Fibroblast of villous mesenchyme (primary cell): ENCODE measurements around the gene MEF2D. TPM values are rescaled to one million over a fixed set of nuclear protein-coding genes. Genes with fewer than 3 reads are reported as not detected.

Experiments used
- DNase-seq: peaks from one replicate; pipeline ENCODE4 v3.0.0-alpha.2; 2010; ENCODE audit warnings: low read depth
- H3K4me3 ChIP-seq: 2 replicates; pipeline ENCODE4 v1.5.1; 2011; ENCODE audit warnings: low read depth, mild to moderate bottlenecking, low read length
- CTCF ChIP-seq: IDR thresholded peaks from 2 replicates; pipeline ENCODE4 v1.5.1; 2012; ENCODE audit warnings: low read depth, mild to moderate bottlenecking, low read length; ENCODE audit not compliant: insufficient read depth
- total RNA-seq: library from RNA; depleted of rRNA; stranded (reverse); fragments of >200 nt; gene quantifications from 2 replicates; pipeline ENCODE4 v1.2.3, GENCODE V29; 2012

Gene MEF2D
- total RNA-seq, 1 donor, result 10.8 TPM

- no peak overlapping the region for H3K4me3 ChIP-seq
- no peak for TF ChIP-seq CTCF
- DNase-seq, result no peak
Observed at GRCh38 chr1:156439036-156439776, 61.4 kb downstream of the MEF2D start.

- peak; percentile 36 for DNase-seq
- no peak for TF ChIP-seq CTCF
- H3K4me3 ChIP-seq, result no peak overlapping the region
Observed at GRCh38 chr1:156438278-156438987, 62.1 kb downstream of the MEF2D start.

GRCh38 chr1:156437037-156437867 is 63.3 kb downstream of the MEF2D start:
- TF ChIP-seq CTCF, result no peak
- DNase-seq, result no peak
- no peak overlapping the region for H3K4me3 ChIP-seq

- DNase-seq, result no peak
- H3K4me3 ChIP-seq, result no peak overlapping the region
- TF ChIP-seq CTCF, result no peak
Observed at GRCh38 chr1:156436141-156437036, 64.2 kb downstream of the MEF2D start.

GRCh38 chr1:156435545-156436140 is 64.9 kb downstream of the MEF2D start:
- DNase-seq, result no peak
- peak overlapping the region; percentile 13 for H3K4me3 ChIP-seq
- no peak for TF ChIP-seq CTCF
